HG03280 (cell line): ENCODE measurements around the gene UBE2S.

ENCODE experiments used
- ATAC-seq: cut with Tn5 transposase; IDR thresholded peaks from one replicate; pipeline ENCODE4 v1.9.1; 2021; ENCODE audit warnings: mild to moderate bottlenecking, moderate library complexity; ENCODE audit not compliant: unreplicated experiment

Gene UBE2S

GRCh38 chr19:55384920-55385723, 22.5 kb downstream of the UBE2S start:
- peak; percentile 53 for ATAC-seq

GRCh38 chr19:55384131-55384919, 23.3 kb downstream of the UBE2S start, which contains the start of gene TMEM238:
TSS of gene TMEM238 (minus strand) at chr19:55384292. CDS start at chr19:55384259, 33 bp downstream.
- ATAC-seq = peak; percentile 25

GRCh38 chr19:55383279-55384130, 24.1 kb downstream of the UBE2S start:
- ATAC-seq = peak; percentile 15

GRCh38 chr19:55382522-55383054, 25.0 kb downstream of the UBE2S start:
- no peak for ATAC-seq

- no peak for ATAC-seq
These were observed 25.6 kb downstream of the UBE2S start for GRCh38 chr19:55382013-55382412.

GRCh38 chr19:55379174-55379573, 28.4 kb downstream of the UBE2S start:
- no peak for ATAC-seq

- ATAC-seq = no peak
These were observed 30.0 kb downstream of the UBE2S start for GRCh38 chr19:55377356-55378131.

GRCh38 chr19:55376241-55376933, 31.2 kb downstream of the UBE2S start, which contains the start of gene TMEM190:
TSS of gene TMEM190 (plus strand) at chr19:55376826. CDS start at chr19:55376854, 28 bp downstream.
- ATAC-seq = no peak

- no peak for ATAC-seq
These were observed 33.4 kb downstream of the UBE2S start for GRCh38 chr19:55373993-55374757.

GRCh38 chr19:55373306-55373992, 34.1 kb downstream of the UBE2S start:
- no peak for ATAC-seq

- ATAC-seq = no peak
These were observed 35.1 kb downstream of the UBE2S start for GRCh38 chr19:55372316-55373081.

GRCh38 chr19:55370305-55370988, 37.1 kb downstream of the UBE2S start, which contains the start of gene IL11:
TSS of gene IL11 (minus strand) at chr19:55370463. CDS start at chr19:55370310, 153 bp downstream.
- no peak for ATAC-seq

GRCh38 chr19:55369653-55370304, 37.8 kb downstream of the UBE2S start:
- no peak for ATAC-seq

GRCh38 chr19:55368701-55369563, 38.7 kb downstream of the UBE2S start:
- no peak for ATAC-seq

GRCh38 chr19:55368106-55368505, 39.5 kb downstream of the UBE2S start:
- no peak for ATAC-seq
